AG09319 (cell line): Measurements from ENCODE around the gene GBP1.
"Not testable (repeated sequence)": the region's sequence is repeated elsewhere in the genome, so short reads cannot be mapped to it uniquely, and the experiment has no call there.

ENCODE experiments used
- DNase-seq: peaks from one replicate; pipeline ENCODE4 v3.0.0-alpha.2; 2010; ENCODE audit warnings: low read depth; ENCODE audit errors: extremely low read depth
- CTCF ChIP-seq: IDR thresholded peaks from 2 replicates; pipeline ENCODE4 v1.5.1; 2011; ENCODE audit warnings: low read depth, mild to moderate bottlenecking, inconsistent platforms, low read length, moderate library complexity

GBP1 gene

GRCh38 chr1:89035080-89035479 lies 29.9 kb downstream of the GBP1 start:
- DNase-seq, result no peak
- TF ChIP-seq CTCF, result no peak

GRCh38 chr1:89034004-89034403 lies 31.0 kb downstream of the GBP1 start:
- not testable (repeated sequence) for DNase-seq

GRCh38 chr1:89029051-89029450 lies 36.0 kb downstream of the GBP1 start:
- not testable (repeated sequence) for DNase-seq

DNA sequence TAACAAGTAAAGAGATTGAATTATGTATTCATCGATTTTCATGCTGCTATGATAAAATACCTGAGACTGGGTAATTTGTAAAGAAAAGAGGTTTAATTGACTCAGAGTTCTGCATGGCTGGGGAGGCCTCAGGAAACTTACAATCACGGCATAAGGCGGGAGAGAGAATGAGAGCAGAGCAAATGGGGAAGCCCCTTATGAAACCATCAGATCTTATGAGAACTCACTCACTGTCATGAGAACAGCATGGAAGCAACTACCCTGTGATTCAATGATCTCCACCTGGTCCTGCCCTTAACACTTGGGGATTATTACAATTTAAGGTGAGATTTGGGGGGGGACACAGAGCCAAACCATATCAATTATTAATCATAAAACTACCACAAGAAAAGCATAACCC lies 39.1 kb downstream of the GBP1 start:
- no peak for DNase-seq
- no peak for TF ChIP-seq CTCF

DNA sequence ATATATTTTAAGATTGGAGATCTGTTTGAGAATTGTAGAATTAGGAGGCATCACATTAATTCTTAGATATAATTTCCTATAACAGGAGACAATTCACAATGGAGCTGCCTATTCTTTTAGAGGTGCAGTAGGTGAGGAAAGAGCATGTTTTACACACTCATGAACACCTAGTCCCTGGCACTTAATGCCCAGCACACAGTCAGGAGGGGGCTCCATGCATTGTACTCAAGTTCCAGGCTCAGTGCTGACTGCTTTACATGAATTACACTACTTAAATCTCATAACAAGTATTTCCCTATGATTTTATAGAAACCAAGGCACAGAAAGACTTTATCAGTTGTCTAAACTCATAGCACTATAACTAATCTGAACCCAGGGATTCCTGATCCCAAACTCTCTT lies 42.0 kb downstream of the GBP1 start:
- no peak for DNase-seq
- TF ChIP-seq CTCF, result no peak

- DNase-seq, result peak; percentile 27
- TF ChIP-seq CTCF, result no peak
Measured at GRCh38 chr1:89022167-89022959, 42.6 kb downstream of the GBP1 start, which contains the start of gene GBP3. TSS of gene GBP3 (minus strand) at chr1:89022866. CDS start at chr1:89020721, 2,145 bp downstream.

DNA sequence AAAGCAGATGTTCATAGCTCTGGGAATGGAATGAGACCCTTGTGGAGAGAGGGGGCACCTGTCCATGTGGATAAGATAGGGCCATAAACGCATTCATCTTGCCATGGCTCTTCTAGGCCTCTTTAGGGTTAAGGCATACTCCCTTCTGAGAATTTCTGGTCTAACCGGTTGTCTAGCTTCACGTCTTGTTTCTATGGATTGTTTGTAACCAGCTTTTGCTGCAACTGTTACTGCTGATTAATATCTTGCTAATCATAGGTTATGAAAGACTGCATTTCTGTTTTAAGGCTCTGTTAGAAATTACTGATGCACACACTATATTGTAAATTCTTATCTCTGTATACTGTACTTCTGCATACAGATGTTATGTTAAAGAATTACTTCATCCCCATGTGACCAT lies 46.7 kb downstream of the GBP1 start:
- DNase-seq, result not testable (repeated sequence)

DNA sequence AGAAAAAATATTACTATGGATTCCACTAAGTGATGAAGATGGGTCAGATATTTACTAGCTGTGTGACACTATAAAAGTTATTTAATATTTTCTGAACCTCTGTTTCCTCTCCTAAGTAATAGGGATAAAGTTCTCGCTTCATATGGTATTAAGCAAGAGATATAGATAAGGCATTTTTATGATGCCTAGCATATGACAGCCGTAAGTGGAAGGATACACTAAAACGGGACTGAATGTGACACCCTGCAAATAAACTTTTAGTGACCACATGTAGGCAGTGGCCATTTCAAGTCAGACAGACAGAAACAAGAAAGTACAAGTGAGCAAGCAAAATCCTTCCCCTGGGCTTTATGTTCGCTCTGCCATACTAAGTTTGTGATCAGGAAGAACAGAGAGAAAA lies 56.5 kb downstream of the GBP1 start:
- no peak for TF ChIP-seq CTCF
- no peak for DNase-seq
